ENCODE data around the gene FOXC2. TPM values are rescaled to one million over a fixed set of nuclear protein-coding genes. Genes with fewer than 3 reads are reported as not detected.

The FOXC2 gene
- total and polyA plus RNA-seq, 9 of the 15 experiments (the other 6 are each of a cell fraction or from before 2014, with no cell fraction given) = 0.01 to 0.11 (median 0.10) TPM; not detected in 5

GRCh38 chr16:86528061-86528929 is 38.3 kb upstream of the FOXC2 start:
- H3K79me2 ChIP-seq (ENCODE audit: control insufficient read depth, insufficient read depth, low read length) = no peaks in the 10 kb centered on the region
- H3K9me1 ChIP-seq (ENCODE audit: control insufficient read depth, insufficient read depth, low read length) = no peaks in the 10 kb centered on the region
- H3K27me3 ChIP-seq (ENCODE audit: control insufficient read depth in 2 of 2, insufficient read depth in 2 of 2, low read length in 2 of 2) = peaks cover 13 to 24% of the 10 kb centered on the region in 2 experiments; a peak in 4 of 5 replicates
- H3K4me3 ChIP-seq = no peak overlapping the region
- intact Hi-C loops (cut with micrococcal nuclease) = loop anchor here (10.0 kb wide), 1 partner anchor 273 kb away; no protein-coding TSS in a partner anchor
- BruUV-seq (replicated peaks) = no TSS peak
- H3K36me3 ChIP-seq (ENCODE audit: control insufficient read depth, insufficient read depth, low read length) = no peaks in the 10 kb centered on the region
- TF ChIP-seq IFI16 (CRISPR knock-in tag; IDR thresholded peaks at IDR 0.05) = no peak
- TF ChIP-seq NELFE (IDR thresholded peaks at IDR 0.05; ENCODE audit: insufficient read depth, insufficient read length) = no peak
- TF ChIP-seq CTCFL (IDR thresholded peaks at IDR 0.05; ENCODE audit: borderline replicate concordance, insufficient read depth, low read depth, low read length, poor library complexity, severe bottlenecking) = peak; percentile 49
- no peak for TF ChIP-seq TSC22D4 (tag; IDR thresholded peaks at IDR 0.05)
- DNase-seq (ENCODE audit: extremely low read depth in 1 of 4, low spot score in 3 of 4) = no peak
- in situ Hi-C loops (cut with MboI) = no loop called here
- ChIA-PET CTCF (ENCODE audit: low intra/inter-chr PET ratio) (no interaction called here), POLR2A (interaction anchor here (0.5 to 0.8 kb wide), 4 partner anchors 8 to 245 kb away, joined by 3 to 4 read pairs (median 3); no protein-coding TSS in a partner anchor)
- H3K4me2 ChIP-seq (ENCODE audit: insufficient read depth, low read length) = no peak overlapping the region
- no peak overlapping the region for H2AFZ ChIP-seq (ENCODE audit: low read depth, low read length)
- ATAC-seq = peak; percentile 35; the same call in 1 of the 3 replicates
- H4K20me1 ChIP-seq (replicated peaks; ENCODE audit: control insufficient read depth, insufficient read depth, low read length) = no peaks in the 10 kb centered on the region; the same call in 1 of the 2 replicates
- H3K9ac ChIP-seq (ENCODE audit: insufficient read depth in 1 of 2, low read depth in 2 of 2, low read length in 2 of 2) = no peak overlapping the region
- no peak for FAIRE-seq
- H3K9me3 ChIP-seq (replicated peaks; ENCODE audit: control insufficient read depth, insufficient read depth, low read depth, low read length) = no peaks in the 10 kb centered on the region
- no peak overlapping the region for H3K27ac ChIP-seq (ENCODE audit: extremely low read depth, low read depth, low read length)
- WGBS (ENCODE audit: insufficient coverage, low coverage, missing lambda C conversion rate) = 51% methylated on average over 37 of the region's 38 CpGs
- peaks cover 0 to 6% of the 10 kb centered on the region in 2 experiments; a peak in 1 of 5 replicates for H3K4me1 ChIP-seq (replicated peaks in 1 of 2; ENCODE audit: control insufficient read depth in 2 of 2, insufficient read depth in 2 of 2, low read length in 2 of 2)
